Fibroblast of lung (primary cell): ENCODE measurements around the gene KRT4.

Experiments used
- CTCF ChIP-seq, 2 donors: IDR thresholded peaks in 1 of 2; conservative IDR thresholded peaks in 1 of 2; 1 replicate in 1 of 2; 2 replicates in 1 of 2; pipeline ENCODE4 v1.5.1; 2011 to 2012; ENCODE audit warnings: low read length in 2 of 2, control low read depth in 1 of 2, inconsistent platforms in 1 of 2, low read depth in 1 of 2, mild to moderate bottlenecking in 1 of 2
- EZH2 ChIP-seq: IDR thresholded peaks from 2 replicates; pipeline ENCODE4 v1.5.1; 2012; ENCODE audit warnings: low read length, control low read depth, mild to moderate bottlenecking; ENCODE audit errors: missing control alignments

GRCh38 chr12:52856787-52857186 lies 42.9 kb upstream of the KRT4 start:
- no peak for TF ChIP-seq CTCF (conservative IDR thresholded peaks at IDR 0.05 in 1 of 2, IDR thresholded peaks at IDR 0.05 in 1 of 2; ENCODE audit: low read depth in 1 of 2, low read length in 2 of 2)
- TF ChIP-seq EZH2: no peak
